Psoas muscle (tissue), 8 donors: ENCODE data around the gene NOL12. TPM values are rescaled to one million over a fixed set of nuclear protein-coding genes. Genes with fewer than 3 reads are reported as not detected.

Source experiments
- ATAC-seq, 4 donors: fragments of 200-7000 bp; cut with Tn5 transposase; one replicate each; pipeline ENCODE4 v1.9.1; 2020; ENCODE audit warnings: moderate library complexity in 3 of 4, mild to moderate bottlenecking in 2 of 4
- DNase-seq, 2 donors: peaks; one replicate each; pipeline ENCODE4 v3.0.0-alpha.2; 2020
- H3K27ac ChIP-seq: fragments of 200-600 bp; one replicate; pipeline ENCODE4 v1.8.0; 2022
- H3K27me3 ChIP-seq, 3 donors: fragments of 200-600 bp in 1 of 3; one replicate each; pipeline versions ENCODE4 v1.6.1 to v1.8.0; 2013 to 2022; ENCODE audit warnings: low read length in 2 of 3, mild to moderate bottlenecking in 2 of 3, moderate library complexity in 1 of 3; ENCODE audit not compliant: insufficient read depth in 3 of 3
- H3K36me3 ChIP-seq, 2 donors: fragments of 200-600 bp in 1 of 2; one replicate each; pipeline versions ENCODE4 v1.6.1 to v1.8.0; 2013 to 2022; ENCODE audit warnings: low read depth in 1 of 2, mild to moderate bottlenecking in 1 of 2, moderate library complexity in 1 of 2; ENCODE audit not compliant: insufficient read depth in 1 of 2
- H3K4me1 ChIP-seq: fragments of 200-600 bp; one replicate; pipeline ENCODE4 v1.8.0; 2022
- H3K4me3 ChIP-seq: fragments of 200-600 bp; one replicate; pipeline ENCODE4 v1.8.0; 2022; ENCODE audit warnings: mild to moderate bottlenecking
- H3K9me3 ChIP-seq: fragments of 200-600 bp; one replicate; pipeline ENCODE4 v1.8.0; 2022
- WGBS, 3 donors: extraction: QIAGEN DNeasy Blood & Tissue Kit; methylation state at CpG; one replicate each; pipeline versions ENCODE4 v1.1.6 to v1.1.7; 2013; 5-methylcytosine and 5-hydroxymethylcytosine counted together
- intact Hi-C, 2 donors: fragments of 100-400 bp; cut with DNase I; formaldehyde crosslinking; loops; one replicate each; pipeline versions ENCODE4 v1.11.0 to v1.14.2; 2022
- polyA plus RNA-seq, 3 donors: library from polyadenylated mRNA; stranded (reverse); fragments of 200-250 nt; gene quantifications; one replicate each; pipeline ENCODE4 v1.2.3, GENCODE V29; 2013
- total RNA-seq, 4 donors: library from RNA; stranded (reverse); fragmentation: NEBNext Ultra II Directional in 2 of 4; extraction: Animal tissue kit (Norgen Biotek cat#: 25700) in 2 of 4; gene quantifications; one replicate each; pipeline versions ENCODE4 v1.2.1 to v1.2.4, GENCODE V29; 2021 to 2023
- TF ChIP-seq, protein P1 (sequence below): fragments of 200-600 bp; IDR thresholded peaks from one replicate; pipeline ENCODE4 v1.8.0; 2022; ENCODE audit warnings: antibody characterized with exemption
- donor health status: healthy with polysubstance abuse.
- donor health status: DM: no; HTN: no; CAD: no; lungs with moderate emphysema.
- donor health status: Bipolar disorder and iron deficiency.
- donor health status: healthy.
- donor health status: DM: yes; HTN: yes; CAD: no.
- donor health status: DM: no; HTN: no; CAD: no.
- donor health status: DM: no; HTN: no; CAD: no.
- donor health status: DM: yes; HTN: yes; CAD: no.

NOL12 gene
- total and polyA plus RNA-seq, 7 donors: 11.9 to 43.4 (median 15.4) TPM

DNA sequence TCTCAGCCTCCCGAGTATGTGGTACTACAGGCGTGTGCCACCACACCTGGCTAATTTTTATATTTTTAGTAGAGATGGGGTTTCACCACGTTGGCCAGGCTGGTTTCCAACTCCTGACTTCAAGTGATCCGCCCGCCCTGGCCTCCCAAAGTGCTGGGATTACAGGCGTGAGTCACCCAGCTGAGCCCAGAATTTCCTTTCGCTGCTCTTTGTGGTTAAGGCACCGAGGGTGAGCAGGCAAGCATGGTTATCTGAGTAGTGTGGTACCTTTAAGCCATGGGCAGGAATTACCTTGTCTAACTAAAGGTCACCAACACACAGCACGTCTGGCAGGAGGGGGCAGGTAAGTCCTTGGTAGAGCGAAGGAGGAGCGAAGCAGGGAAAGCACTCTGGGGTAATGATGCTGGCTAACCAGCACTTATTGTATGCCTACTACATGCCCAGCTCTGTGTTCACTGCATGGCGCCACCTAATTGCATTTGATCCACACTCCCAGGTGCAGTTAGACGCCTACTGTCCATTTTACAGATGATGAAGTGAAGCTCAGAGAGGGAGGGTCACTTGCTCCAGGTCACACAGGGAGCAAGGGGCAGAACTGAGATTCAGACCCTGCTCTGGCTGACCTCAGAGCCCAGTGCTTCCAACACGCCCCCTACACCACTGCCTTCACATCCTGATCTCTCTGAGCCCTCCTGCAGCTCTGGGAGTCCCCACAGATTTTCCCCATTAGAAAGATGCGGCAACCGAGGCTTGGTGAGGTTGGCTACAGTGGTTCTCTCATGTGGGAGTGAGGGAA is 56.4 kb downstream of the NOL12 start:
- no peak overlapping the region for H3K4me3 ChIP-seq
- H3K27ac ChIP-seq: no peak overlapping the region
- H3K4me1 ChIP-seq: peaks cover 4% of the 10 kb centered on the region
- H3K27me3 ChIP-seq: peaks cover 0 to 5% (median 4%) of the 10 kb centered on the region in 3 donors
- 75 to 79% (median 76%) methylated on average over 16 of the region's 16 CpGs for WGBS, 3 donors
- DNase-seq: peak in 1 of 2 donors; percentile 60
- intact Hi-C loops: loop anchor here in 1 of 2 donors (5.0 kb wide), 1 partner anchor 45 kb away; the partner anchor contains the start of gene TRIOBP
- no peak for ATAC-seq
- no peaks in the 10 kb centered on the region for H3K36me3 ChIP-seq
- TF ChIP-seq, protein P1, sequence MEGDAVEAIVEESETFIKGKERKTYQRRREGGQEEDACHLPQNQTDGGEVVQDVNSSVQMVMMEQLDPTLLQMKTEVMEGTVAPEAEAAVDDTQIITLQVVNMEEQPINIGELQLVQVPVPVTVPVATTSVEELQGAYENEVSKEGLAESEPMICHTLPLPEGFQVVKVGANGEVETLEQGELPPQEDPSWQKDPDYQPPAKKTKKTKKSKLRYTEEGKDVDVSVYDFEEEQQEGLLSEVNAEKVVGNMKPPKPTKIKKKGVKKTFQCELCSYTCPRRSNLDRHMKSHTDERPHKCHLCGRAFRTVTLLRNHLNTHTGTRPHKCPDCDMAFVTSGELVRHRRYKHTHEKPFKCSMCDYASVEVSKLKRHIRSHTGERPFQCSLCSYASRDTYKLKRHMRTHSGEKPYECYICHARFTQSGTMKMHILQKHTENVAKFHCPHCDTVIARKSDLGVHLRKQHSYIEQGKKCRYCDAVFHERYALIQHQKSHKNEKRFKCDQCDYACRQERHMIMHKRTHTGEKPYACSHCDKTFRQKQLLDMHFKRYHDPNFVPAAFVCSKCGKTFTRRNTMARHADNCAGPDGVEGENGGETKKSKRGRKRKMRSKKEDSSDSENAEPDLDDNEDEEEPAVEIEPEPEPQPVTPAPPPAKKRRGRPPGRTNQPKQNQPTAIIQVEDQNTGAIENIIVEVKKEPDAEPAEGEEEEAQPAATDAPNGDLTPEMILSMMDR: no peak
- H3K9me3 ChIP-seq: no peaks in the 10 kb centered on the region

Other genes with a start within 250 kb of the NOL12 start
- 1 to 10 TPM; 4.5 to 8.0 (median 7.7) TPM for gene MFNG, start 200.0 kb upstream of the NOL12 start, total RNA-seq
- gene MFNG, start 200.0 kb upstream of the NOL12 start, polyA plus RNA-seq: 1 to 10 TPM; 4.3 to 9.6 (median 8.2) TPM
- gene CARD10, start 166.9 kb upstream of the NOL12 start, total RNA-seq: 1 to 10 TPM; 3.8 to 8.0 (median 4.5) TPM
- gene CARD10, start 166.9 kb upstream of the NOL12 start, polyA plus RNA-seq: 1 to 10 TPM; 2.9 to 6.9 (median 4.1) TPM
- 10 to 100 TPM in 2 of 4 donors, 1 to 10 TPM in 2; 6.9 to 13.8 (median 10.7) TPM for gene CDC42EP1, start 125.9 kb upstream of the NOL12 start, total RNA-seq
- gene CDC42EP1, start 125.9 kb upstream of the NOL12 start, polyA plus RNA-seq: 1 to 10 TPM; 3.8 to 5.9 (median 4.1) TPM
- gene LGALS2, start 106.3 kb upstream of the NOL12 start, total RNA-seq: not detected
- under 1 TPM in 2 of 3 donors, not detected in 1; 0.06 to 0.35 TPM for gene LGALS2, start 106.3 kb upstream of the NOL12 start, polyA plus RNA-seq
- 10 to 100 TPM; 31.9 to 37.2 (median 33.1) TPM for gene GGA1, start 77.5 kb upstream of the NOL12 start, total RNA-seq
- 10 to 100 TPM; 30.2 to 39.4 (median 39.4) TPM for gene GGA1, start 77.5 kb upstream of the NOL12 start, polyA plus RNA-seq
- gene SH3BP1, start 46.7 kb upstream of the NOL12 start, total RNA-seq: 1 to 10 TPM; 1.4 to 2.4 (median 1.9) TPM
- gene SH3BP1, start 46.7 kb upstream of the NOL12 start, polyA plus RNA-seq: under 1 TPM; 0.20 to 0.64 (median 0.34) TPM
- 10 to 100 TPM in 3 of 4 donors, 1 to 10 TPM in 1; 9.0 to 13.0 (median 12.3) TPM for gene PDXP, start 27.6 kb upstream of the NOL12 start, total RNA-seq
- 10 to 100 TPM in 2 of 3 donors, 1 to 10 TPM in 1; 9.8 to 37.9 (median 24.4) TPM for gene PDXP, start 27.6 kb upstream of the NOL12 start, polyA plus RNA-seq
- gene LGALS1, start 10.7 kb upstream of the NOL12 start, total RNA-seq: 1,000 to 10,000 TPM in 1 of 4 donors, 100 to 1,000 TPM in 3; 434 to 1,013 (median 908) TPM
- 1,000 to 10,000 TPM in 2 of 3 donors, 100 to 1,000 TPM in 1; 717 to 1,817 (median 1,077) TPM for gene LGALS1, start 10.7 kb upstream of the NOL12 start, polyA plus RNA-seq
- 10 to 100 TPM; 22.1 to 34.6 (median 24.5) TPM for gene TRIOBP, start 10.7 kb downstream of the NOL12 start, total RNA-seq
- 10 to 100 TPM; 19.1 to 42.7 (median 24.7) TPM for gene TRIOBP, start 10.7 kb downstream of the NOL12 start, polyA plus RNA-seq
- 10 to 100 TPM in 1 of 4 donors, 1 to 10 TPM in 3; 7.7 to 19.2 (median 9.3) TPM for gene GCAT, start 121.6 kb downstream of the NOL12 start, total RNA-seq
- gene GCAT, start 121.6 kb downstream of the NOL12 start, polyA plus RNA-seq: 1 to 10 TPM; 5.4 to 8.3 (median 7.8) TPM
- gene GALR3, start 137.0 kb downstream of the NOL12 start, total RNA-seq: under 1 TPM in 1 of 4 donors, not detected in 3; 0.32 TPM
- gene GALR3, start 137.0 kb downstream of the NOL12 start, polyA plus RNA-seq: under 1 TPM in 1 of 3 donors, not detected in 2; 0.04 TPM
- 10 to 100 TPM; 11.3 to 18.0 (median 12.5) TPM for gene ANKRD54, start 158.0 kb downstream of the NOL12 start, total RNA-seq
- gene ANKRD54, start 158.0 kb downstream of the NOL12 start, polyA plus RNA-seq: 10 to 100 TPM; 12.0 to 37.2 (median 13.9) TPM
- 100 to 1,000 TPM; 369 to 483 (median 441) TPM for gene EIF3L, start 163.1 kb downstream of the NOL12 start, total RNA-seq
- 100 to 1,000 TPM; 265 to 327 (median 310) TPM for gene EIF3L, start 163.1 kb downstream of the NOL12 start, polyA plus RNA-seq
- 10 to 100 TPM; 16.4 to 24.7 (median 18.9) TPM for gene MICALL1, start 220.0 kb downstream of the NOL12 start, total RNA-seq
- gene MICALL1, start 220.0 kb downstream of the NOL12 start, polyA plus RNA-seq: 10 to 100 TPM; 10.3 to 16.9 (median 12.1) TPM